H1 (cell line): ENCODE data around the gene MYLK.

Experiments
- CTCF ChIP-seq, 3 experiments: IDR thresholded peaks; 1 replicate in 2 of 3; 2 replicates in 1 of 3; pipeline versions ENCODE4 v1.5.1 to v1.6.1; 2011; ENCODE audit warnings: low read length in 3 of 3, mild to moderate bottlenecking in 3 of 3, inconsistent platforms in 2 of 3, low read depth in 1 of 3, moderate library complexity in 1 of 3; ENCODE audit not compliant: insufficient read depth in 1 of 3; ENCODE audit errors: control extremely low read depth in 1 of 3
- EP300 ChIP-seq, 2 experiments: IDR thresholded peaks; 1 replicate in 1 of 2; 2 replicates in 1 of 2; pipeline ENCODE4 v1.6.1; 2011 to 2012; ENCODE audit warnings: low read depth in 2 of 2, low read length in 2 of 2, mild to moderate bottlenecking in 2 of 2, borderline replicate concordance in 1 of 2, inconsistent platforms in 1 of 2, moderate library complexity in 1 of 2
- EZH2 ChIP-seq: fragments of 200-600 bp; sonication (generic); IDR thresholded peaks from 2 replicates; pipeline ENCODE4 v1.7.1; 2012; ENCODE audit warnings: low read depth, mild to moderate bottlenecking, moderate library complexity, low read length, inconsistent platforms; ENCODE audit not compliant: severe bottlenecking
- PHF8 ChIP-seq: fragments of 200-600 bp; sonication (generic); conservative IDR thresholded peaks from 2 replicates; pipeline ENCODE4 v1.7.1; 2012; ENCODE audit warnings: low read depth, mild to moderate bottlenecking, inconsistent platforms, low read length, moderate library complexity
- POLR2A ChIP-seq, 2 experiments: IDR thresholded peaks; 1 replicate in 1 of 2; 2 replicates in 1 of 2; pipeline ENCODE4 v1.6.1; 2011; ENCODE audit warnings: low read depth in 2 of 2, low read length in 2 of 2, mild to moderate bottlenecking in 2 of 2; ENCODE audit errors: control extremely low read depth in 1 of 2

DNA sequence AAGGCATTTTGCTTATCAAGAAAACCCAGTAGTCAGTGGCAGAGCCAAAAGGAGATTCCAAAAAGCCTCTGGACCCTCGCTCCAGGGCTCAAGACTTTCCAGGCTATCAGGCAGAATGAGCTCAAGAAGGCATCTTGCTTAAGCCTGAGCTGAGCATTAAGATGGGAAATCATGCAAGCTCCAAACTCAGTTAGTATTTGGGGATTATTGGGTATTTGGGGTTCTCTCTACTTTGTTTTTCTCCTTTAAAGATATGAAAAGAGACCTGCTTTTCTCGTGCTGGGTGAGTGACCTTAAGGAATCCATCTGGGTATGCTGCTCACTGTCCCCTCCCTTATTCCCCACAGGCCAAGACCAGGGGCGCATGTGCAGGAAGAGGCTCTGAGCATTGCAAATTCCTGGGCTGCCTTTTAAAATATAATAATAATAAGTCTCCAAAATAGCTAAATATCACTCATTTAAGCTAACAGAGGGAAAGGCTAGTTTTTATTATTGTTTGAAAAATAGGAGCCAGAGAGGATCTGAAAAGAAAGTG is 223.9 kb downstream of the MYLK start:
- no peak for TF ChIP-seq CTCF (IDR thresholded peaks at IDR 0.05; ENCODE audit: control extremely low read depth in 1 of 3, insufficient read depth in 1 of 3, low read depth in 1 of 3, low read length in 3 of 3)
- TF ChIP-seq PHF8, result no peak
- TF ChIP-seq EZH2, result no peak
- TF ChIP-seq EP300 (IDR thresholded peaks at IDR 0.05; ENCODE audit: borderline replicate concordance in 1 of 2, low read depth in 2 of 2, low read length in 2 of 2), result no peak
- TF ChIP-seq POLR2A (IDR thresholded peaks at IDR 0.05; ENCODE audit: control extremely low read depth in 1 of 2, low read depth in 2 of 2, low read length in 2 of 2), result no peak
